HG03039 (cell line): Measurements from ENCODE around the gene DDN.

Source experiments
- ATAC-seq: cut with Tn5 transposase; IDR thresholded peaks from one replicate; pipeline ENCODE4 v1.9.1; 2021; ENCODE audit warnings: mild to moderate bottlenecking, moderate library complexity; ENCODE audit not compliant: unreplicated experiment

DDN gene

DNA sequence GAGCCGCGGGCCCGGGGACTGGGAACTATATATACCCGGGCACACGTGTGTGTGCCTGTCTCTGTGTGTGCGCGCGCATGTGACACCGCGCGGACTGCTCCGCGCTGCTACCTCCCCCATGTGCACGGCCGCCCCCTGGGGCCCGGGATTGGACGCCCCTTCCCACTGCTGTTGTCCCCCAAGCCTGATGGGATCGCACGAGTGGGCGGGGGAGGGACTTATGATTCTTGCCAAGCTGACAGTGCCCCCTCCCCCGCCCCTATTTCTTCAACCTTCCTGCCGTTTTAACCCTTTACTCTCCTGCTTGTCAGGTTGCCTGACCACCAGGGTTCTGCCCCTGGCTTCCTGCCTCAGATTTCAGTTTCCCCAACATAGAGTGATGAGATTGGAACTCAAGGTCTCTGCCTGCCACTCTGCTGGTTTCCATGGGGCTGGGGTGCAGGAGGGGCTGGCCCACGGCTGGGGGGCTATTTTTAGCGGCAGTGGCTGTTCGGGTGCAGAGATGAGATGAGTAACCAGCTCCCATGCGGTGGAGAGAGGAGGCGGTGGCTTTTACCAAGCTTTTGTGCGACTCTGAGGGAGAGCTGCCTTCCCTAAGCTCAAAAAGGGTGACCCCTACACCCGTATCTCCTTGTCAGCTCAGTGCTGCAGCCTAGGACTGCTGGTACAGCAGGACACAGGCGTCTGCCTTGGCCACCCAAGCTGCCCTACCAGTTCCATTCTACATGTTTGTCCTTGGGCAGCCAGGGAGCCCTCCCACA, at the start of gene DDN:
TSS of gene DDN (minus strand) at position 5 of the 761 bp plus-strand sequence. CDS start 88 bp downstream, outside the sequence.
- no peak for ATAC-seq

DNA sequence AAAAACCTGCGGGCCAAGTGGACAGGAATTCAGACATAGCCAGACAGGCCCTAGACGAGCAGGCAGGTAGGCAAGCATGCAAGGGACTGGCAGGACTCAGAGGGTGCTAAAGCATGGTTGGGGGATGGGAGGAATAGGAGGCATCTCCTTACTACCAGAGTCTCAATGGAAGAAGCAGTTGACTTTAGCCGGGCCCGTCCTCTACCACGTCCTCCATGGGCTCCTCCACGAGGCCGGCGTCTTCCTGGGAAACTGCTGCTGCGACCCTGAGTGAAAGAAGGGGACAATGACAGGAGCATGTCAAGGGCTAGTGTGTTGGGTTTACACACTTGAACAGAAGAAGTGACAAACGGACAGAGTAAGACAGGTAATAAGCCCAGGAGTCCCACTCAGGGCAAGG, 49.8 kb upstream of the DDN start:
- no peak for ATAC-seq

DNA sequence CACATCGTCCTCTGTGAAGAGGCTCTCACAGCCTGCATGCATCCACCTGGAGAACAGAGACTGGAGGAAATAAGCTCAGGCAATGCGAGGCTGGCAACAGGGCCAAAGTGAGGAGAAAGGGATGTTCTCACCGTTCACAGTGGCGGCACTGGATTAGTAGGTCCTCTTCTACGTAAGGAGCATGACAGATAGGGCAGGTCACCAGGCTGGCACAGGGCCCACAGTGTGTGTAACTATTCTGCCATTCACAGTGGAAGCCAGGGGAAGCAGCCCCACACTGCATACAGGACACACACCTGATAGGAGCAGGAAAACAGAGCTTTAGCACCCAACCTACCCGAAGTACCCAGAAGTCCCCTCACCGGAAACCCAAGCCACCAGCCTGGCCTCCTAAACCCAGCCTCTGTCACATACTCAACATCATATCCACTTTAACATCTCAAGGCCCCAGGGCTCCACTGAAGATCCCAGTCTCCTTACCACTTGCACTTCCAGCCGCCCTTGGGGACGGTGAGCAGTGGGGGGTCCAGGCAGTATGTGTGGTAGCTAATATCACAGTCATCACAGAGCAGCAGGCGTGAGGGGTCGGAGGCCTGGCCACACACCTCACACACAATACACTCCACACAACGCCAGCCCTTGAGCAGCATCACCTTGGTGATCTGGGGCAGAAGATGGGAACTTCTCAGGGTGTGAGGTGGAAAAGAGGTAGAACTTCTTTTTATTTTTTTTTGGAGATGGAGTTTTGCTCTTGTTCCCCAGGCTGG, 47.1 kb upstream of the DDN start:
- no peak for ATAC-seq

DNA sequence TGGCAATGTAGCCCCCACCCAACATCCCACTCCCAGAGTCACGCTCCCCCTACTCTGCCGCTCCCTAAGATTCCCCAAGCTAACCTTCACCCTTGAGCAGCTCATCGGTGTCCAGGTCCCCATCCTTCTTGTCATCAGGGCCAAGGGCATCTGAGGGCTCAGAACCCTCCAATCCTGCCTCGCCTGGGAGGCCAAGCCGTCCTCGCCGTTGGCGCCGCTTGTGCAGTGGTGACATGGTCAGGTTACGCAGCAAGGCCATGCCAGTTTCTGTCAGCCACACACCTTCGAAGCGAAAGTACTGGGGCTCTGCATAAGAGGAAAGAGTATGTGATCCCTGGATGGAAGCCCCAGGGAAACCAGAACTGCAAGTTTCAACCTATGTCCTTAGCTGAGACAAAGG, 45.5 kb upstream of the DDN start:
- no peak for ATAC-seq

DNA sequence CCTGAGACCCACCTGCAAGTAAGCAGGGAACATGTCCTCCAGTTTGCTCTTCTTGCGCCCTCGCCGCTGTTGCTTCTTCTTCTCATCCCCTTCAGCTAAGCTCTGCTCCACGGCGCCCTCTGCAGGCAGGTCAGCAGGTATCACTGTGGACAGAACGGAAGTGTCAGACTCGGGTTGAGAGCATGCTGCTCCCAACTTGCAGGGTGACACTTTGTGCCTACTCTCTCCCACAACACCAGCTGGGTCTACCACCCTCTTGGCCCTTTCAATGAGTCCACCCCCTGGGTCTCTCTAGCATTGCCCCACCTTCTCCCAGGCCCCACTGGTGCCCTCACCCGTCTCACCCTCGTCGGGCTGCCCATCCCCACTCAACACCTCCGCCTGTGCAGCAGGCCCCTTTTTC, 44.7 kb upstream of the DDN start:
- ATAC-seq, result no peak

DNA sequence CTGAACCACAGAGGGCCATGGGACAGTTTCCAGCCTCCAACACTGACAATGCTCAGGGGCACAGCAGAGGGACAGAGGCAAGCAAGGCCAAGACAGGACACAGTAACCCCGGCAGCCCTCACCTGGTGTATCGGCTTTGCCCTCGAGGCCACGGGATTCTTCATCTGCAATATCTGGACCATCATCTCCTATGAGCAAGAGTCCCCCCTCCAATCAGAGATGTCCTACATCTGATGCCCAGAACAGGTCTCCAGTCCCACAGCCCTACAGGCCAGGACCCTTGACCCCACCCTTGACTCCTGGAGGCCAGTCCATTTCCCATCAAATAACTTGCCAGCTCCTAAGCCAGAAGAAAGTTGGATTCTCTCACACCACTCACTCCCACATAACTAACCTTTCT, 44.1 kb upstream of the DDN start:
- no peak for ATAC-seq

DNA sequence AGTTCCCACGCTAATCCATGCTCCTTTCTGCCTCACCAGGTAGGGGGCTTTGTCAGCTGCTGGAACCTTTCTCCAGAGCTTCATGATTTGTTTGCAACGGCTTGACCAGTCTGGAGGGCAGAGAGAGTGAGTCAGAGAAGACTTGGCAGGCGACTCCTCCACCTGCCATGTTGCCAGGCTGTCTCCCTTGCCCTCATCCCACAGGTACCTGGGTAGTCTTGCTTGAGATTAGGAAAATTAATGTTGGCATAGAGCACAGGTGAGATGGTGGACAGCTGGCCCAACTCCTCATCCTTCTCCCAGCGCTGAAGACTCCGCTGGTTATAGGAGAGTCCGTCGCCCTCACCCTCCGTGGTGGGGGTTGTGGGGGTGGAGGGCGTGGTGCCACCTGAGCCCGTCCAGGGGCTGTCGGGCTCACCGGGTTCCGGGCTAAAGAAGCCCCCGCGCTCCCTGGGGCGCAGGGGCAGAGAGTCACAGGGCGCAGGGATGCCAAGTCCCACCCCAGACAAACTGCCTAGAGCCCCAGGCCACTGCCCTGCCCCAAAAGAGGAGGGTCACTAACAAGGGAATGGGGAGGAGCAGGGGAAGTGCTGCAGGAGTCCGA, 42.8 kb upstream of the DDN start:
- no peak for ATAC-seq

DNA sequence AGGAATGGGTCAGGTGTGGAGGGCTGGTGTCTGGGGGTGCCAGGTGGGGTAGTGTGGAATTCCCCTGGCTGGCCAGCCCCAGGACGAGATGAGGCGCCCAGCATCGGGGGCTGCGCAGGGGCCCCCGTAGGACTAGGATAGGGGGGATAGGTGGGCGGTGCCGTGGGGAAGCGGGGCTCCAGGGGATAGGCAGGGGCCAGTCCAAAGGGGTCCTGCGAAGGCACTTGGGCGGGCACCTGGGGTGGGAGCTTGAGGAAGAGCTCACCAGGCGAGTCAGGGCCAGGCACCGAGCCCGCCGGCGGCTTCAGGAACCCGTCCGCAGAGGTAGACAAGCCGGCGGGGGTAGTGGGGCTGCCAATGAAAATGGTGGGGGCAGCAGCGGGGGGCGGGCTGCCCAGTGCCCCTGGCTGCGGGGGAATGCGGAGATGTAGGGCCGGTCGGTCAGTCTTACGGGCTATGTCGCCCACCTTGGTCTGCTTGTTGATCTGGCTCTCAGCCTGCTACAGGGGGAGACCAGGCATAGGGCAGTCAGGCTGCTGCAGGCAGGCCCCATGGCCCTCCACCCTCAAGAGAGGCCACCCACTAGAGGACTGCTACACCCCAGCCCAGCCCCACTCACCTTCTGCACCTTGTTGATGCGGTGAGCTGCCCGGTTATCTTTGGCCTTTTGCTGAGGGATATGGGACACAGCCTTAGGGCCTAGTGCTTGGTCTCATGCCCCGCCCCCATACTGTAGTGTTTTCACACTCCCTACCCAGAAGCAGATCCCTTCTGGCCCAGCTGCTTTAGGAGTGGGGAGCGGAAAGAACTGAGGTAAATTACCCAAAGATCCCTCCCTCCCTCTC, 42.1 kb upstream of the DDN start:
- ATAC-seq, result no peak

DNA sequence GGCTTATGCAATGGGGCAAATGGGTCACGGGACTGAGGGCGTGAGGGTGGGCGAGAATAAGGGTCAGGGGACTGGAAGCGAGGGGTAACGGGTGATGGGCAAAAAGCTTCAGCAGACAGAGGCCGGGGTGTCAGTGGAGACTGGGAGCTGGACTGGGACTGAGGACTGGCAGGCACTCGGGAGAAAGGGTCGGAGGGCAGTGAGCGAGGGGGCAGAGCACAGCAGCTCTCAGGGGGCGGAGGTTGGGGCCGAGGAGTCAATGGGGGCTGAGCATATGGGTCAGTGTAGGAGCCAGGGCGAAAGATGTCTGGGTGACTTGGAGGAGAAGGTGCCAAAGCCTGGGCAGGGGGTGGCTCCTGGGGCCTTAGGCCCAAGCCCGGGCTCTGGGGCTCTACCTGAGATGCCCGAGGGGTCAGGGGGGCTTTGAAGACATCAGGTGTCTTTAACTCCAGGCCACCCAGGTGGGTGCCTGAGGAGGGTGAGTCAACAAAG, 41.2 kb upstream of the DDN start:
- ATAC-seq, result no peak

DNA sequence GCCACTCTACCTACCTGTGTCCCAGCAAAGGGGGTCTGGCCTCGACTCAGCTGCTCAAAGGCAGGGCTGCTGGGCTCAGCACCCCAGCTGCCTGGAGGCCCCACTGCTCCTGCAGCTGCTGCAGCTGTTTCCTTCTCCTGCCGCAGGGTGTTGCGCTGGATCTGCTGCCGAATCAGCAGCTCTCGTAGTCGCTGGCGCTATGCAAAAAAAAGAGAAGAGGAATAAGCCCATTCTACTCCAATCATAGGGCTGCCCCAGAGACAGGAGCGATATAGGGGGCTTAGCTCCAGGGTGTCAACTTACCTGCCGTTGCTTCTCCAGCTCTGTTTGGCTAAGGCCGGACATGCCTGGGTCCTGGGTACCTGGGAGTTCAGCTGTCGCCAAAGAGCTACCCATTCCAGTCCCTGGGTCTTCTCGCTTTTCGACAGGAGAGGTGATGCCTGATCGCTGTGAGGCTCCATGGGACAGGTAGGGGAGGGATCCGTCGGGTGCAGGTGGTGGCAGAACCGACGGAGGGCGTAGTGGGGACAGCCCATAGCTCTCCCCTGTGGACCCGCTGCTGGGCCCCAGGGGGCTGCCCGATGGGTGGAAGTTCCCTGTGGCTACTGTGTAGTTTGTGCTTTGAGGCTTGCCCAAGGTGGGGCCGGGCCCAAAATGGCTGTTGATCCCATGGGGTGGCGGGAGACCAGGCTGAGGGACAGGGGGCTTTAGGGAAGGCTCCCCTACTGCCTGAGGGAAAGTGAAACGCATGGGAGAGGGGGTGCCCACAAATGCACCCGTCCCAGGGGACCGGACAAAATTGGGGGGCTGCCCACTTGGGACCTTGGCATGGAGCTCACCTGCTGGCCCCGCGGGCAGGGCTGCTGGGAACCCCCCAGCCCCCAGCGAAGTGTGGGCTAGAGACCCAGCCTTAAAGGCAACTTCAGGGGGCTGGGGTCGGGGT, 40.5 kb upstream of the DDN start:
- no peak for ATAC-seq

DNA sequence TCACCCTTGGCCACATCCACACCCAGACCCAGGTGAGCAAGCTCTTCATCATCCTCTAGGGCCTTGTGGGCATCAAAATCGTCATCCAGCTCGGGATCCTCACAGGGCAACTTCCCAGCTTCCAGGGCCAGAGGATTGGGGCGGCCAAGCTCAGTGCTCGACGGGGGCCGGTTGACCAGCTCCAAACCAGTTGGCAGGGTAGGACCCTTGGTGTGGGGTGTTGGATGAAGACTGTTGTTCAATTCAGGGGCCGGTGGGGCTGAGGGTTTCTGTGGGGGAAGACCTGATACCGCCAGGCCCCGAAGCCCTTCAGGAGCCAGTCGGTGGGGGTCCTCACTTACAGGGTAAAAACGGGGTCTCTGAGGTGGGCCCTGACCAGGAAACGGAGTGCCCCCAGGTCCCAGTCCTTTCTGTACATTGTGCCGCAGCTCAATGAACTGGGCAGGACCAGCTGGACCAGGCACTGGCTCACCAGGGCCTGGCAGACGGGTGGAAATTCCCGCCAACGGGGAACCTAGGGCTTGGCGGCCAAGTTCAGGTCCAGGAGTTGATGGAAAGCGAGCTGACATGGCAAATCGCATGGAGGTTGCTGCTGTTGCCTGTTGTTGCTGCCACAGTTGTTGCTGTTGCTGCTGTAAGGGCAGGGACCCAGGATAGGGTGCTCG, 39.2 kb upstream of the DDN start:
- ATAC-seq, result no peak

DNA sequence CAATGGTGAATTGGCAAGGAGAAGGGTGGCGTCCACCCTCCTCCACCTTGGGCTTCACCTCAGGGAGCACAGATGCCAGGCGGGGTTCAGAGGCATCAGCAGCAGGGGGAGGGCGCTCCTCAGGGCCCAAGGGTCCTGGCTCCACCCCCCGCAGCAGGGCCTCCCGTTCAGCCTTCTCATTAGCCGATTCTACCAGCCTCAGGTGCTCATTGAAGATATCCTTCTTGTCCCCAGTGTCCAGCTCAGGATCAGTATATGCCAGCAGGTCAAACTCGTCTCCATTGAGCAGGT, 38.7 kb upstream of the DDN start:
- no peak for ATAC-seq

DNA sequence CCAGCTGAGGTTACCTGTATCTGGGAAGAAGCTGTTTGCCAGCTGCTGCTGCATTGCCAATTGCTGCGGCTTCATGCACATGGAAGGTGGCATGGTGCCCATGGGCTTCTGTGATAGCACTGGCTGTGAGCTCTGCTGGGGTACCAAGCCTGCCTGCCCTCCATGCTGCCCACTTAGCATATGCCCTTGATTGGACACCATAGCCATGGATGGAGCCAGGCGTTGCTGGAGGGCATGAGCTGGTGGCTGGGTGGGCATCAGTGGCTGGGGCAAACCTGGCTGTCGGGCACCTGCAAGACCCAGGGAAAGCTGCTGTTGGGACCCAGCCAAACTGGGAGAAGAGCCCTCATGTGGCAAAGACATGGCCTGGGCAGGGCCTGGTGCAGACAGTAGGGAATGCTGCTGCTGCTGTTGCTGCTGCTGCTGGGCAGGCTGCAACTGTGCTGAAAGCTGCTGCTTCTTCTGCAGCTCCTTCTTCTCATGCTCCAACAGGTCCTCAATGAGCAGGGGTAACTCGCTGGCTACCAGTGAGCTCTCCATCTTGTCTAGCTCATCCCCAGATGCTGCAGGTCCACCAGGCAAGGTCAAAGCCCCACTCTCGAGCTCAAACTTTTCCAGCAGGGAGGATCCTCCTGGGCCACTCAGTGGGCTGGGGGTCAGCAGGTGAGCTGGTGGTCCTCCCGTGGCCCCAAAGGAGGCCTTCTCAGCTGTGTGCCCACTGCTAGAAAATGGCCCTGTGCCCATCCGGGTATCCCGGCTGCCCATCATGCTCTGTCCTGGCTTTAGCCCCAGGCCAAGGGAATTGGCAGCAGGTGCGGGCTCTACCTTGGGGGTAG, 38.2 kb upstream of the DDN start:
- ATAC-seq, result no peak

DNA sequence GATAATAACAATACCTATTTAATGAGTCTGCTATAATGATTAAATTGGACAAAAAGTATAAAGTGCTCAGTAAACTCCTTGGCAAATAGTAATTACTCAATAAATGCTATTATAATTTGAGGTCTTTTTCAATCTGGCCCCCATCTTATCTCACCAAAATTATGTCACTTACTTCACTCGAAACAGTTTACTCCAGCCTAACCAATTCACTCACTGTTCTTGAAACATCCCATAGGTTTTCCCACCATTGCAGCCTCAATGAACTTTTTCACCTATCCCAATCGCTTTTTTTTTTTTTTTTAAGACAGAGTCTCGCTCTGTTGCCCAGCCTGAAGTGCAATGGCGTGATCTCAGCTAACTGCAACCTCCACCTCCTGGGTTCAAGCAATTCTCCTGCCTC, 36.9 kb upstream of the DDN start:
- ATAC-seq, result no peak

DNA sequence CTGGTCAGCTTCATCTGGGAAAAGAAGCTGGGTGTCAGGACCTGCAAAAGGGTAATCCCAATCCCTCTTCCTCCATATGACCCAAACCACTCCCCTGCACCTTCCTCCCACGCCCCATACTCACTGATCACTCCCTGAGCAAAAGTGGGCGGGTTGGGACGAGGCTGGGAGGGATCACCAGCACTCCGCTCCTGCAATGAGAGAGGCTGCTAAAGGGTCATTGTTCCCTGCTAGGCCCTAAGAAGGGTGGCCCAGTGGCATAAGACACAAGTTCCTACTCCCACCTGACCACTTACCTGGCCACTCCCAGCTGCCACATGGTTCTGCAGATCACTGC, 35.1 kb upstream of the DDN start:
- ATAC-seq, result no peak

DNA sequence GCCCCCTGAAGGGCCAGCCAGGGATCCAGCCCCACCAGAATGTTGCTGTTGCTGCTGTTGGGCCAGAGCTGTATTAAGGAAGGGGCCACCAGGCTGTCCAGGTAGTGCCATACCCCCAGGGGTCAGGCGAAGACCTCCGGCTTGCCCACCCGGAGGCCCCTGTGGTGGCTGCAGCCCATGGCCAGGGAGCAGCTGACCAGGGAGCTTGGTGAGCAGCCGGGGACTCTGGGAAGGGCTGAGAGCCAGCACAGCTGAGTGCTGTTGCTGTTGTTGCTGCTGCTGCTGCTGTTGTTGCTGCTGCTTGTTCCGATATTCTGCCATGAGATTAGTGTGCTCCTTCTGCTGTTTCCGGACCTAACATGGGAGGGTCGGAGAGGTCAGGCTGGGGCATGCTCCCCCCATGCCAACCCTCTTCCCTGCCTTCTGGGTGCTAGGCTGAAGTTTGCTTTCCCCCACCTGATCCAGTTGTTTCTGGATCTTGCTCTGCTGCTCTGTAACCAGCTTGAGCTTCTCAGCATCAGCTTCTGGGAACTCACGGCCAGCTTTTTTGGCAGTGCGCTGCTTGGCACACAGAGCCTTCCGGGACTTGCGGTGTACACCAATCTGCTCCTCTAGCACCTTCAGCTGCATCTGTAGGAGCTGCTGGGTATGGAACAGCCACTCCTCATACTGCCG, 34.6 kb upstream of the DDN start:
- no peak for ATAC-seq

DNA sequence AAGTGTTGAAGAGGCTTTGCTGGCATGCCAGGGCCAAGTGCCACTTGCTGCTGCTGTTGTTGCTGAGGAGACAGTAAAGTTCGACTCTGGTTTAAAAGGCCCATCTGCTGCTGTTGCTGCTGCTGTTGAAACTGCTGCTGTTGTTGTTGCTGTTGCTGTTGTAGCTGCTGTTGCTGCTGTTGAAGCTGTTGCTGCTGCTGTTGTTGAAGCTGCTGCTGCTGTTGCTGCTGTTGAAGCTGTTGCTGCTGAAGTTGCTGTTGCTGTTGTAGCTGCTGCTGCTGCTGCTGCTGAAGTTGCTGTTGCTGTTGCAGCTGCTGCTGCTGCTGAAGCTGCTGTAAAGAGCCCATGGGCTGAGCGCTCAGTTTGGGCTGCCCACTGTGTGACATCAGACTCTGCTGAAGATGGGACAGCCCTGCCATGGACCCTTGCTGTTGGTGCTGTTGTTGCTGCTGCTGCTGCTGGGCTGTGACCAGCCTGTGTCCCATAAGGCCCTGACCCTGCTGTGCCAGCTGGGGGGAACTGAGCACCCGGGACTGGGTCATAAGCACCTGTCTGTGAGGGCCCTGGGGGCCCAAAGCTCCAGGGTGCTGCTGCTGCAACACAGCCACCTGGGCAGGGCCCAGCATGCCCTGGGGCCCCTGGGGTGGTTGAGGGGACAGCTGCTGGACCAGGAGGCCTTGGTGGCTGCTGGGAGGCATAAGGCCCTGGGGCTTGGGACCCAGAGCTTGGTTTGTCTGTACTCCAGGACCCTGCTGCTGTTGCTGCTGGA, 33.7 kb upstream of the DDN start:
- no peak for ATAC-seq

DNA sequence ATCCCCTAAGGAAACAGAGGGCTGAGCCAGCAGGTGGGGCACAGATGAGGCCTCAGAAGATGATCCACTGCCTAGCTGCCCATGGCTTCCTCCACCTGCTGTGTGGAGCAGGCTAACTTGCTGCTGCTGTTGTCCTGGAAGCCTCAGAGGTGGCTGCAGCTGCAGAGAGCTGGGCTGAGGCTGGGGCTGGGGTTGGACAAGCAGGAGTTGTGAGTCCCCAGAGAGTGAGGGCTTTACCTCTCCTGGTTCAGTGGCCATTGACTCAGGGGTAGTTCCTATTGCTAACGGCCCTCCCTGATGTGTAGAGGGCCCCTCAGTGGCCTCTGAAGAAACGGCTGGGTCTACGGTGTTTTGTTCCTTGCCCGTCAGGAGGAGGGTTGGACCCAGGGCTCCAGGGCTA, 33.1 kb upstream of the DDN start:
- ATAC-seq, result no peak
